GM12864 (cell line): Measurements from ENCODE around the gene PAXIP1.
A peak's percentile ranks its signal among the peaks of the same experiment; 100 is the strongest.
"Not testable (repeated sequence)": the region's sequence is repeated elsewhere in the genome, so short reads cannot be mapped to it uniquely, and the experiment has no call there.

Source experiments
- DNase-seq: peaks from one replicate; pipeline ENCODE4 v3.0.0-alpha.2; 2011; ENCODE audit warnings: low read depth
- H3K4me3 ChIP-seq: 2 replicates; pipeline ENCODE4 v1.5.1; 2011; ENCODE audit warnings: mild to moderate bottlenecking, low read depth, low read length, control low read depth
- TF ChIP-seq, protein P1 (sequence below): IDR thresholded peaks from 2 replicates; pipeline ENCODE4 v1.5.1; 2011; ENCODE audit warnings: low read depth, mild to moderate bottlenecking, moderate library complexity, low read length, control low read depth, inconsistent platforms; ENCODE audit errors: missing control alignments

PAXIP1 gene

GRCh38 chr7:154929006-154929726 lies 73.8 kb downstream of the PAXIP1 start:
- peak overlapping the region; percentile 55 for H3K4me3 ChIP-seq
- TF ChIP-seq, protein P1, sequence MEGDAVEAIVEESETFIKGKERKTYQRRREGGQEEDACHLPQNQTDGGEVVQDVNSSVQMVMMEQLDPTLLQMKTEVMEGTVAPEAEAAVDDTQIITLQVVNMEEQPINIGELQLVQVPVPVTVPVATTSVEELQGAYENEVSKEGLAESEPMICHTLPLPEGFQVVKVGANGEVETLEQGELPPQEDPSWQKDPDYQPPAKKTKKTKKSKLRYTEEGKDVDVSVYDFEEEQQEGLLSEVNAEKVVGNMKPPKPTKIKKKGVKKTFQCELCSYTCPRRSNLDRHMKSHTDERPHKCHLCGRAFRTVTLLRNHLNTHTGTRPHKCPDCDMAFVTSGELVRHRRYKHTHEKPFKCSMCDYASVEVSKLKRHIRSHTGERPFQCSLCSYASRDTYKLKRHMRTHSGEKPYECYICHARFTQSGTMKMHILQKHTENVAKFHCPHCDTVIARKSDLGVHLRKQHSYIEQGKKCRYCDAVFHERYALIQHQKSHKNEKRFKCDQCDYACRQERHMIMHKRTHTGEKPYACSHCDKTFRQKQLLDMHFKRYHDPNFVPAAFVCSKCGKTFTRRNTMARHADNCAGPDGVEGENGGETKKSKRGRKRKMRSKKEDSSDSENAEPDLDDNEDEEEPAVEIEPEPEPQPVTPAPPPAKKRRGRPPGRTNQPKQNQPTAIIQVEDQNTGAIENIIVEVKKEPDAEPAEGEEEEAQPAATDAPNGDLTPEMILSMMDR, result no peak
- no peak for DNase-seq

DNA sequence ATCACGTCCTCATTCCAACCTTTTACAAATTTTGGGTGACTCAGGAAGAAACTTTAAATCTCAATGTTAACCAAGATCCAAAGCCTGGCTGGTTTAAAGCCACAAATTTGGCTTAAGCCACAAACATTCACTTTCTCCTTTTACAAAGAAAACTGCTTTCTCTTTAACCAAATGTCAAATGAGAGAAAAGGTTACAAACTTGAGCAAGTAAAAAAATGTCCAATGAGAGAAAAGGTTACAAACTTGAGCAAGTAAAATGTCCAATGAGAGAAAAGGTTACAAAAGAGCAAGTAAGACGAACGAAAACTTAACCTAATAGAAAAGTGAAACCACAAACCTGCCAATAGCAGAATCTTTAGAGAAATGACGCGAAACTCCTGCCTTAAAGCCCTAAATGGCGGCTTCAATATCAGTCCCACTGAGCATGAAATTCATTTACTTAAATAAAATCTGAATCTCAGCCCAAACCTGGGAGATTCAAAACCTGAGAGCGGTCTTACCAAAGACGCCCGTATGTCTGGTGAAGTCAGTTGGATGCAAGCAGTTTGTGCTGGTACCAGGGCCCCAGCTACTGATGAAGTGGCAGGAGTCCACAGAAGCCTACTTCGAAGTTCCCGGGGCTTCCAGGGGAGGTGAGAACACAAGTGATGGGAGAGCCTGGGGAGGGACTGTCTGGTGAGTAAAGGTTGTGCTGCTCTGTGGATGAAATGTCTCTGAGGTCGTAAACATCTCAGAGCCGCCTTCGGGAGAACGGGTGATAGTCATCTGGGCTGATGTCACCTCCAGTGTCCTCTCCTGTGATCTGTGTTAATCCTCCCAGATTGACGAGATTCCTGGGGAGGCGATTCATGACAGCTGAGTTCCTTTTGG lies 74.6 kb downstream of the PAXIP1 start:
- DNase-seq, result peak; percentile 91
- peak overlapping the region; percentile 55 for H3K4me3 ChIP-seq
- TF ChIP-seq, protein P1, result no peak

- TF ChIP-seq, protein P1, result peak; percentile 54
- H3K4me3 ChIP-seq, result peak overlapping the region; percentile 55
- peak; percentile 86 for DNase-seq
Observed at GRCh38 chr7:154927624-154928125, 75.2 kb downstream of the PAXIP1 start.

DNA sequence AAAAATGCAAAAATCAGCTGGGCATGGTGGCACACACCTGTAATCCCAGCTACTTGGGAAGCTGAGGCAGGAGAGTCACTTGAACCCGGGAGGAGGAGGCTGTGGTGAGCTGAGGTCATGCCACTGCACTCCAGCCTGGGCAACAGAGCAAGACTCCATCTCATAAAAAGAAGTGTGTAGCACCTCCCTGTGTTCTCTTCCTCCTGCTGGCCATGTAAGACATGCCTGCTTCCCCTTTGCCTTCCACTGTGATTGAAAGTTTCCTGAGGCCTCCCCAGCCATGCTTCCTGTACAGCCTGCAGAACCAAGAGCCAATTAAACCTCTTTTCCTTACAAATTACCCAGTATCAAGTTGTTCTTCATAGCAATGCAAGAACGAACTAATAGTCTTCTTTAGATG lies 80.5 kb downstream of the PAXIP1 start:
- DNase-seq, H3K4me3 ChIP-seq: not testable (repeated sequence)

DNA sequence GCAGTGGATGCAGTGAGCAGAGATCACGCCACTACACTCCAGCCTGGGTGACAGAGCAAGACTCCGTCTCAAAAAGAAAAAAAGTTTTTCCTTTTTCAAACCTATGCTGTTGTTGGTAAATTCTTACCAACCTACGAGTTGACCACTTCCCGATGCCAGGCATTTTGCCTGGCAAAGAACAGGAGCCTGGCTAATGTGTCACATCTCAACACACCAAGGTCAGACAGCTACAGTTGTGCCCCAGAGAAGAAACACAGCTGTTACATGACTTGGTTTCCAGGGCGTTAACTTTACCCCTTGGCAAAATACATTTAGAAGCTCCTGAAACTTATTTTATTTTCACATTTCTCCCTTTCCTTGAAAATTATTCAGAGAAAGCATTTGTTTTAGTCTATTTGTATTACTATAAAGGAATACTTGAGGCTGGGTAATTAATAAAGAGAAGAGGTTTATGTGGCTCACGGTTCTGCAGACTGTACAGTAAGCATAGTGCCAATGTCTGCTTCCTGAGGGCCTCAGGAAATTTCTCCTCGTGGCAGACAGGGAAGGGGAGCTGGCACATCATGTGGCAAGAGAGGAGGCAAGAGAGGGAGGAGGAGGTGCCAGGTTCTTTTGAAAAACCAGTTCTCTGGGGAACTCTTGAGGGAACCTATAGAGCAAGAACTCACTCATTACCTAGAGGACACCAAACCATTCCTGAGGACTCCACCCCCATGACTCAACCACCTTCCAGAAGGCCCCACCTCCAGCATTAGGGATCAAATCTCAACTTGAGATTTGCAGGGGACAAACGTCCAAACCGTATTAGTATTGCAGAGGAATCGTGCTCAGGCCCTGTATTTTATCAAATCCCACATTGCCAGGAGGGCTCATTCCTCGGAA lies 83.3 kb downstream of the PAXIP1 start:
- no peak for DNase-seq
- H3K4me3 ChIP-seq, result no peak overlapping the region
- TF ChIP-seq, protein P1, result no peak

DNA sequence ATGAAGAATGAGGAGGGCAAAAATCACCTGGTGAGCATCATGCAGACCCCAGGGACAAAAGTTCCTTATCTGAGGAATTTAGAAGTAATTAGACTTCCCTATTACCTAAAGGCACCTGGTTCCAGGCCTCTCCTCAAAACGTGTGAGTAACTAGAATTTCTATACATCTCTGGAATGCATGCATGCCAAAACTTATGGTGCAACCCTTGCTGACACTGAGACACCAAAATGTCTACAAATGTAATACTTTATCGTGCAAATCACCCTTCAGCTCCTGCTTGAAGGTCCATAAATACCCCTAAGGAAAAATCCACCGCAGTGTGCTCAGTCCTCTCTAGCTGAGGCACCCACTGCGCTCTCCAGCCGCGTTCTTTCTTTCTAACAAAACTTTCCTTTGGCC lies 84.2 kb downstream of the PAXIP1 start:
- TF ChIP-seq, protein P1, result no peak
- H3K4me3 ChIP-seq, result no peak overlapping the region
- DNase-seq, result no peak
